MG63 (cell line): ENCODE data around the gene DNTT. TPM values are rescaled to one million over a fixed set of nuclear protein-coding genes. Genes with fewer than 3 reads are reported as not detected.

Experiments used
- DNase-seq: peaks from one replicate; pipeline ENCODE4 v3.0.0-alpha.2; 2020
- H3K27me3 ChIP-seq: fragments of 250-450 bp; sonication (Bioruptor Pico); 2 replicates; pipeline ENCODE4 v1.5.1; 2020; ENCODE audit warnings: mild to moderate bottlenecking, moderate library complexity
- H3K36me3 ChIP-seq: fragments of 250-450 bp; sonication (Bioruptor Pico); 2 replicates; pipeline ENCODE4 v1.5.1; 2020; ENCODE audit warnings: mild to moderate bottlenecking, moderate library complexity
- H3K4me3 ChIP-seq: fragments of 250-450 bp; sonication (Bioruptor Pico); 2 replicates; pipeline ENCODE4 v1.5.1; 2020; ENCODE audit warnings: mild to moderate bottlenecking, moderate library complexity
- H3K9me3 ChIP-seq: fragments of 250-450 bp; sonication (Bioruptor Pico); 2 replicates; pipeline ENCODE4 v1.5.1; 2020; ENCODE audit warnings: mild to moderate bottlenecking, moderate library complexity
- total RNA-seq: library from RNA; depleted of rRNA; stranded (reverse); fragments of >200 nt; shearing (Covaris generic); gene quantifications from 2 replicates; pipeline ENCODE4 v1.2.3, GENCODE V29; 2014; ENCODE audit warnings: low replicate concordance

Gene DNTT
- total RNA-seq, 1 experiment from 2014 or later = not detected

GRCh38 chr10:96322275-96322674 is 18.0 kb downstream of the DNTT start:
- H3K36me3 ChIP-seq = no peaks in the 10 kb centered on the region
- no peaks in the 10 kb centered on the region for H3K9me3 ChIP-seq
- no peak for DNase-seq
- no peak overlapping the region for H3K4me3 ChIP-seq
- no peaks in the 10 kb centered on the region; the same call in 1 of the 2 replicates for H3K27me3 ChIP-seq

GRCh38 chr10:96324447-96324846 is 20.2 kb downstream of the DNTT start:
- H3K4me3 ChIP-seq = no peak overlapping the region
- no peaks in the 10 kb centered on the region for H3K9me3 ChIP-seq
- no peaks in the 10 kb centered on the region; the same call in 1 of the 2 replicates for H3K27me3 ChIP-seq
- no peaks in the 10 kb centered on the region for H3K36me3 ChIP-seq
- DNase-seq = no peak

GRCh38 chr10:96325719-96326373 is 21.6 kb downstream of the DNTT start:
- H3K9me3 ChIP-seq = no peaks in the 10 kb centered on the region
- no peaks in the 10 kb centered on the region for H3K36me3 ChIP-seq
- DNase-seq = no peak
- H3K4me3 ChIP-seq = no peak overlapping the region
- no peaks in the 10 kb centered on the region; the same call in 1 of the 2 replicates for H3K27me3 ChIP-seq

GRCh38 chr10:96327462-96327861 is 23.2 kb downstream of the DNTT start:
- Histone ChIP-seq H3K36me3 (no peaks in the 10 kb centered on the region), H3K9me3 (no peaks in the 10 kb centered on the region), H3K27me3 (no peaks in the 10 kb centered on the region; the same call in 1 of the 2 replicates), H3K4me3 (no peak overlapping the region)
- no peak for DNase-seq

- H3K36me3 ChIP-seq = no peaks in the 10 kb centered on the region
Measured at GRCh38 chr10:96333101-96333500, 28.9 kb downstream of the DNTT start.

GRCh38 chr10:96334616-96335526 is 30.6 kb downstream of the DNTT start:
- DNase-seq = no peak
- Histone ChIP-seq H3K36me3 (no peaks in the 10 kb centered on the region), H3K9me3 (no peaks in the 10 kb centered on the region), H3K4me3 (no peak overlapping the region), H3K27me3 (peaks cover 21% of the 10 kb centered on the region)

More at GRCh38 chr10:96333101-96333500, 28.9 kb downstream of the DNTT start:
- no peak for DNase-seq
- Histone ChIP-seq H3K27me3 (peaks cover 21% of the 10 kb centered on the region), H3K9me3 (no peaks in the 10 kb centered on the region), H3K4me3 (no peak overlapping the region)

GRCh38 chr10:96337106-96337505 is 32.9 kb downstream of the DNTT start:
- Histone ChIP-seq H3K27me3 (peaks cover 24% of the 10 kb centered on the region), H3K4me3 (no peak overlapping the region), H3K9me3 (no peaks in the 10 kb centered on the region), H3K36me3 (no peaks in the 10 kb centered on the region)
- DNase-seq = no peak

GRCh38 chr10:96338279-96338925 is 34.2 kb downstream of the DNTT start:
- no peak for DNase-seq
- no peak overlapping the region for H3K4me3 ChIP-seq
- H3K9me3 ChIP-seq = no peaks in the 10 kb centered on the region

GRCh38 chr10:96339383-96339782 is 35.1 kb downstream of the DNTT start:
- no peak overlapping the region for H3K4me3 ChIP-seq
- no peak for DNase-seq
- peaks cover 16% of the 10 kb centered on the region for H3K27me3 ChIP-seq
- no peaks in the 10 kb centered on the region for H3K36me3 ChIP-seq
- no peaks in the 10 kb centered on the region for H3K9me3 ChIP-seq

More at GRCh38 chr10:96338279-96338925, 34.2 kb downstream of the DNTT start:
- H3K27me3 ChIP-seq = peaks cover 24% of the 10 kb centered on the region
- H3K36me3 ChIP-seq = no peaks in the 10 kb centered on the region

GRCh38 chr10:96339956-96340904 is 36.0 kb downstream of the DNTT start:
- H3K36me3 ChIP-seq = no peaks in the 10 kb centered on the region
- peaks cover 8% of the 10 kb centered on the region for H3K27me3 ChIP-seq
- peak; percentile 50 for DNase-seq
- H3K9me3 ChIP-seq = no peaks in the 10 kb centered on the region
- no peak overlapping the region for H3K4me3 ChIP-seq

GRCh38 chr10:96341219-96342182 is 37.3 kb downstream of the DNTT start:
- Histone ChIP-seq H3K4me3 (no peak overlapping the region), H3K36me3 (no peaks in the 10 kb centered on the region), H3K9me3 (peaks cover 5% of the 10 kb centered on the region), H3K27me3 (peaks cover 3% of the 10 kb centered on the region; the same call in 1 of the 2 replicates)
- DNase-seq = no peak

- Histone ChIP-seq H3K9me3 (peaks cover 10% of the 10 kb centered on the region), H3K27me3 (peaks cover 3% of the 10 kb centered on the region; the same call in 1 of the 2 replicates), H3K4me3 (no peak overlapping the region), H3K36me3 (no peaks in the 10 kb centered on the region)
- no peak for DNase-seq
Measured at GRCh38 chr10:96342402-96342801, 38.2 kb downstream of the DNTT start.

- DNase-seq = no peak
Measured at GRCh38 chr10:96344178-96344577, 39.9 kb downstream of the DNTT start.

GRCh38 chr10:96345222-96345621 is 41.0 kb downstream of the DNTT start:
- Histone ChIP-seq H3K27me3 (peaks cover 3% of the 10 kb centered on the region; the same call in 1 of the 2 replicates), H3K9me3 (peaks cover 10% of the 10 kb centered on the region), H3K4me3 (no peak overlapping the region), H3K36me3 (no peaks in the 10 kb centered on the region)
- DNase-seq = no peak

More at GRCh38 chr10:96344178-96344577, 39.9 kb downstream of the DNTT start:
- Histone ChIP-seq H3K36me3 (no peaks in the 10 kb centered on the region), H3K27me3 (peaks cover 3% of the 10 kb centered on the region; the same call in 1 of the 2 replicates), H3K4me3 (no peak overlapping the region), H3K9me3 (peaks cover 10% of the 10 kb centered on the region)

GRCh38 chr10:96346295-96346694 is 42.1 kb downstream of the DNTT start:
- Histone ChIP-seq H3K36me3 (no peaks in the 10 kb centered on the region), H3K9me3 (peaks cover 10% of the 10 kb centered on the region), H3K27me3 (peaks cover 2% of the 10 kb centered on the region; the same call in 1 of the 2 replicates), H3K4me3 (no peak overlapping the region)
- no peak for DNase-seq
